Endometrium (tissue), 2 donors: Measurements from ENCODE around the gene TFDP2.
"Not testable (repeated sequence)": the region's sequence is repeated elsewhere in the genome, so short reads cannot be mapped to it uniquely, and the experiment has no call there.

Experiments used
- FAIRE-seq: peaks from 2 replicates; lab custom pipeline; 2012; peaks lifted over from hg19 to GRCh38; lab: Jason Lieb, UNC
- donor health status: control.
- donor health status: control.

The TFDP2 gene

GRCh38 chr3:142127941-142128658 is 21.2 kb downstream of the TFDP2 start:
- no peak for FAIRE-seq

- no peak for FAIRE-seq
Observed at GRCh38 chr3:142124243-142124642, 25.1 kb downstream of the TFDP2 start.

GRCh38 chr3:142120707-142121106 is 28.6 kb downstream of the TFDP2 start:
- FAIRE-seq: no peak

GRCh38 chr3:142118911-142119310 is 30.4 kb downstream of the TFDP2 start:
- no peak for FAIRE-seq

- FAIRE-seq: no peak
Observed at GRCh38 chr3:142117056-142117851, 32.1 kb downstream of the TFDP2 start.

- no peak for FAIRE-seq
Observed at GRCh38 chr3:142115867-142116668, 33.3 kb downstream of the TFDP2 start.

- FAIRE-seq: no peak
Observed at GRCh38 chr3:142112601-142113000, 36.7 kb downstream of the TFDP2 start.

GRCh38 chr3:142106548-142106947 is 42.8 kb downstream of the TFDP2 start:
- no peak for FAIRE-seq

GRCh38 chr3:142105991-142106390 is 43.4 kb downstream of the TFDP2 start:
- FAIRE-seq: no peak

- FAIRE-seq: no peak
Observed at GRCh38 chr3:142104763-142105162, 44.6 kb downstream of the TFDP2 start.

GRCh38 chr3:142098964-142099363 is 50.4 kb downstream of the TFDP2 start:
- FAIRE-seq: no peak

GRCh38 chr3:142097099-142097843 is 52.1 kb downstream of the TFDP2 start:
- FAIRE-seq: no peak

- FAIRE-seq: no peak
Observed at GRCh38 chr3:142095841-142096240, 53.5 kb downstream of the TFDP2 start.

- FAIRE-seq: not testable (repeated sequence)
Observed at GRCh38 chr3:142088925-142089324, 60.4 kb downstream of the TFDP2 start.

GRCh38 chr3:142088522-142088921 is 60.8 kb downstream of the TFDP2 start:
- no peak for FAIRE-seq

- no peak for FAIRE-seq
Observed at GRCh38 chr3:142087676-142088075, 61.7 kb downstream of the TFDP2 start.

GRCh38 chr3:142086581-142087090 is 62.7 kb downstream of the TFDP2 start:
- no peak for FAIRE-seq

GRCh38 chr3:142081178-142081577 is 68.2 kb downstream of the TFDP2 start:
- no peak for FAIRE-seq

- no peak for FAIRE-seq
Observed at GRCh38 chr3:142077859-142078500, 71.4 kb downstream of the TFDP2 start.

GRCh38 chr3:142077155-142077858 is 72.0 kb downstream of the TFDP2 start:
- no peak for FAIRE-seq

GRCh38 chr3:142075656-142076055 is 73.7 kb downstream of the TFDP2 start:
- FAIRE-seq: not testable (repeated sequence)
